Measurements from ENCODE around the gene CLCC1. TPM values are rescaled to one million over a fixed set of nuclear protein-coding genes. Genes with fewer than 3 reads are reported as not detected.

CLCC1 gene
- total and polyA plus RNA-seq, 9 donors, result 14.4 to 38.4 (median 31.9) TPM

- Histone ChIP-seq H3K27me3 (no peaks in the 10 kb centered on the region), H3K36me3 (no peaks in the 10 kb centered on the region), H3K4me1 (ENCODE audit: insufficient read depth) (no peaks in the 10 kb centered on the region), H3K27ac (no peak overlapping the region), H3K4me3 (no peak overlapping the region), H3K9me3 (no peaks in the 10 kb centered on the region)
- intact Hi-C loops (cut with DNase I), result no loop called here
- TF ChIP-seq POLR2A (IDR thresholded peaks at IDR 0.05) (no peak), EP300 (IDR thresholded peaks at IDR 0.05) (no peak), CTCF (IDR thresholded peaks at IDR 0.05) (no peak)
- WGBS, 3 donors, result 93 to 98% (median 97%) methylated on average over 2 of the region's 2 CpGs
- no peak for DNase-seq
Measured at GRCh38 chr1:108916788-108917187, 46.5 kb downstream of the CLCC1 start.

Small RNA genes within 50 kb of the gene (small RNA-seq; reads per million reads assigned to genes)
- gene BX679664.2, result not detected

Other genes starting within 250 kb of the CLCC1 start
- gene STXBP3, start 216.8 kb downstream of the CLCC1 start, total RNA-seq, result 10 to 100 TPM; 35.9 to 53.5 (median 44.7) TPM
- gene STXBP3, start 216.8 kb downstream of the CLCC1 start, polyA plus RNA-seq, result 10 to 100 TPM; 26.5 to 30.4 TPM
- not detected for gene AKNAD1, start 106.4 kb downstream of the CLCC1 start, total RNA-seq
- gene AKNAD1, start 106.4 kb downstream of the CLCC1 start, polyA plus RNA-seq, result under 1 TPM; 0.08 to 0.20 TPM
- gene GPSM2, start 86.5 kb downstream of the CLCC1 start, total RNA-seq, result 1 to 10 TPM in 4 of 7 donors, under 1 TPM in 3; 0.45 to 2.8 (median 2.0) TPM
- 1 to 10 TPM; 1.0 to 3.0 TPM for gene GPSM2, start 86.5 kb downstream of the CLCC1 start, polyA plus RNA-seq
- gene WDR47, start 78.6 kb upstream of the CLCC1 start, total RNA-seq, result 10 to 100 TPM; 11.6 to 21.3 (median 13.7) TPM
- 10 to 100 TPM in 1 of 2 donors, 1 to 10 TPM in 1; 7.3 to 11.5 TPM for gene WDR47, start 78.6 kb upstream of the CLCC1 start, polyA plus RNA-seq
- 10 to 100 TPM in 6 of 7 donors, 1 to 10 TPM in 1; 6.6 to 23.4 (median 19.5) TPM for gene TAF13, start 112.5 kb upstream of the CLCC1 start, total RNA-seq
- gene TAF13, start 112.5 kb upstream of the CLCC1 start, polyA plus RNA-seq, result 10 to 100 TPM; 10.2 to 29.2 TPM
- gene TMEM167B, start 127.3 kb upstream of the CLCC1 start, total RNA-seq, result 10 to 100 TPM; 18.2 to 55.6 (median 41.9) TPM
- 10 to 100 TPM; 24.4 to 58.0 TPM for gene TMEM167B, start 127.3 kb upstream of the CLCC1 start, polyA plus RNA-seq
- 10 to 100 TPM in 1 of 7 donors, 1 to 10 TPM in 4, under 1 TPM in 1, not detected in 1; 0.40 to 69.6 (median 3.9) TPM for gene ELAPOR1, start 150.6 kb upstream of the CLCC1 start, total RNA-seq
- gene ELAPOR1, start 150.6 kb upstream of the CLCC1 start, polyA plus RNA-seq, result under 1 TPM; 0.15 to 0.93 TPM